HL-60 (cell line): Measurements from ENCODE around the gene TAS2R39.
"Not testable (repeated sequence)": the region's sequence is repeated elsewhere in the genome, so short reads cannot be mapped to it uniquely, and the experiment has no call there.

ENCODE experiments used
- DNase-seq, 2 experiments: peaks; one replicate each; pipeline ENCODE4 v3.0.0-alpha.2; 2010 to 2020; ENCODE audit warnings: low read depth in 1 of 2, low spot score in 1 of 2
- H3K27ac ChIP-seq: fragments of 250-450 bp; sonication (Bioruptor Pico); replicated peaks from 2 replicates; pipeline ENCODE4 v1.5.1; 2020; ENCODE audit warnings: mild to moderate bottlenecking, moderate library complexity
- H3K27me3 ChIP-seq: fragments of 250-450 bp; sonication (Bioruptor Pico); 2 replicates; pipeline ENCODE4 v1.5.1; 2021; ENCODE audit warnings: mild to moderate bottlenecking, moderate library complexity; ENCODE audit not compliant: insufficient read depth, poor library complexity, severe bottlenecking
- H3K4me3 ChIP-seq: replicated peaks from 2 replicates; pipeline ENCODE4 v1.5.1; 2011; ENCODE audit warnings: mild to moderate bottlenecking, control low read depth, low read length; ENCODE audit not compliant: insufficient read depth
- GABPA ChIP-seq: IDR thresholded peaks from 2 replicates; pipeline ENCODE4 v1.6.1; 2012; ENCODE audit warnings: low read depth
- POLR2AphosphoS5 ChIP-seq: IDR thresholded peaks from 2 replicates; pipeline ENCODE4 v1.6.1; 2012; ENCODE audit warnings: low read depth
- SPI1 ChIP-seq: IDR thresholded peaks from 2 replicates; pipeline ENCODE4 v1.6.1; 2012; ENCODE audit warnings: low read depth, mild to moderate bottlenecking, borderline replicate concordance
- TF ChIP-seq, protein P1 (sequence below): IDR thresholded peaks from one replicate; pipeline ENCODE4 v1.5.1; 2011; ENCODE audit warnings: low read length, control low read depth, inconsistent platforms; ENCODE audit not compliant: insufficient read depth
- TF ChIP-seq, protein P2 (sequence below): IDR thresholded peaks from 2 replicates; pipeline ENCODE4 v1.6.1; 2012; ENCODE audit warnings: low read depth; ENCODE audit not compliant: insufficient replicate concordance

Gene TAS2R39

DNA sequence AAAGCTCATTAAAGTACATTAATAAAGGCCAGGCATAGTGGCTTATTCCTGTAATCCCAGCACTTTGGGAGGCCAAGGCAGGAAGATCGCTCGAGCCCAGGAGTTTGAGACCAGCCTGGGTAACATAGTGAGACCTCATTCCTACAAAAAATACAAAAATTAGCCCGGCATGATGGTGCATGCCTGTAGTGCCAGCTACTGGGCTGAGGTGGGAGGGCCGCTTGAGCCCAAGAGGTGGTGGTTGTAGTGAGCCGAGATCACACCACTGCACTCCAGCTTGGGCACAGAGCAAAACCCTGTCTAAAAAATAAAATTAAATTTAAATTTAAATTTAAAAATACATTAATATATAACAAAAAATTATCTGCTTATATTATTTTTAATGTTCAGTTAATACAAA is 7.1 kb upstream of the TAS2R39 start:
- Histone ChIP-seq H3K4me3 (no peak overlapping the region), H3K27ac (no peak overlapping the region), H3K27me3 (no peaks in the 10 kb centered on the region)
- TF ChIP-seq, protein P1, sequence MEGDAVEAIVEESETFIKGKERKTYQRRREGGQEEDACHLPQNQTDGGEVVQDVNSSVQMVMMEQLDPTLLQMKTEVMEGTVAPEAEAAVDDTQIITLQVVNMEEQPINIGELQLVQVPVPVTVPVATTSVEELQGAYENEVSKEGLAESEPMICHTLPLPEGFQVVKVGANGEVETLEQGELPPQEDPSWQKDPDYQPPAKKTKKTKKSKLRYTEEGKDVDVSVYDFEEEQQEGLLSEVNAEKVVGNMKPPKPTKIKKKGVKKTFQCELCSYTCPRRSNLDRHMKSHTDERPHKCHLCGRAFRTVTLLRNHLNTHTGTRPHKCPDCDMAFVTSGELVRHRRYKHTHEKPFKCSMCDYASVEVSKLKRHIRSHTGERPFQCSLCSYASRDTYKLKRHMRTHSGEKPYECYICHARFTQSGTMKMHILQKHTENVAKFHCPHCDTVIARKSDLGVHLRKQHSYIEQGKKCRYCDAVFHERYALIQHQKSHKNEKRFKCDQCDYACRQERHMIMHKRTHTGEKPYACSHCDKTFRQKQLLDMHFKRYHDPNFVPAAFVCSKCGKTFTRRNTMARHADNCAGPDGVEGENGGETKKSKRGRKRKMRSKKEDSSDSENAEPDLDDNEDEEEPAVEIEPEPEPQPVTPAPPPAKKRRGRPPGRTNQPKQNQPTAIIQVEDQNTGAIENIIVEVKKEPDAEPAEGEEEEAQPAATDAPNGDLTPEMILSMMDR = no peak
- TF ChIP-seq SPI1 (no peak), POLR2AphosphoS5 (no peak), GABPA (no peak)
- TF ChIP-seq, protein P2, sequence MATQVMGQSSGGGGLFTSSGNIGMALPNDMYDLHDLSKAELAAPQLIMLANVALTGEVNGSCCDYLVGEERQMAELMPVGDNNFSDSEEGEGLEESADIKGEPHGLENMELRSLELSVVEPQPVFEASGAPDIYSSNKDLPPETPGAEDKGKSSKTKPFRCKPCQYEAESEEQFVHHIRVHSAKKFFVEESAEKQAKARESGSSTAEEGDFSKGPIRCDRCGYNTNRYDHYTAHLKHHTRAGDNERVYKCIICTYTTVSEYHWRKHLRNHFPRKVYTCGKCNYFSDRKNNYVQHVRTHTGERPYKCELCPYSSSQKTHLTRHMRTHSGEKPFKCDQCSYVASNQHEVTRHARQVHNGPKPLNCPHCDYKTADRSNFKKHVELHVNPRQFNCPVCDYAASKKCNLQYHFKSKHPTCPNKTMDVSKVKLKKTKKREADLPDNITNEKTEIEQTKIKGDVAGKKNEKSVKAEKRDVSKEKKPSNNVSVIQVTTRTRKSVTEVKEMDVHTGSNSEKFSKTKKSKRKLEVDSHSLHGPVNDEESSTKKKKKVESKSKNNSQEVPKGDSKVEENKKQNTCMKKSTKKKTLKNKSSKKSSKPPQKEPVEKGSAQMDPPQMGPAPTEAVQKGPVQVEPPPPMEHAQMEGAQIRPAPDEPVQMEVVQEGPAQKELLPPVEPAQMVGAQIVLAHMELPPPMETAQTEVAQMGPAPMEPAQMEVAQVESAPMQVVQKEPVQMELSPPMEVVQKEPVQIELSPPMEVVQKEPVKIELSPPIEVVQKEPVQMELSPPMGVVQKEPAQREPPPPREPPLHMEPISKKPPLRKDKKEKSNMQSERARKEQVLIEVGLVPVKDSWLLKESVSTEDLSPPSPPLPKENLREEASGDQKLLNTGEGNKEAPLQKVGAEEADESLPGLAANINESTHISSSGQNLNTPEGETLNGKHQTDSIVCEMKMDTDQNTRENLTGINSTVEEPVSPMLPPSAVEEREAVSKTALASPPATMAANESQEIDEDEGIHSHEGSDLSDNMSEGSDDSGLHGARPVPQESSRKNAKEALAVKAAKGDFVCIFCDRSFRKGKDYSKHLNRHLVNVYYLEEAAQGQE = no peak
- no peak for DNase-seq

DNA sequence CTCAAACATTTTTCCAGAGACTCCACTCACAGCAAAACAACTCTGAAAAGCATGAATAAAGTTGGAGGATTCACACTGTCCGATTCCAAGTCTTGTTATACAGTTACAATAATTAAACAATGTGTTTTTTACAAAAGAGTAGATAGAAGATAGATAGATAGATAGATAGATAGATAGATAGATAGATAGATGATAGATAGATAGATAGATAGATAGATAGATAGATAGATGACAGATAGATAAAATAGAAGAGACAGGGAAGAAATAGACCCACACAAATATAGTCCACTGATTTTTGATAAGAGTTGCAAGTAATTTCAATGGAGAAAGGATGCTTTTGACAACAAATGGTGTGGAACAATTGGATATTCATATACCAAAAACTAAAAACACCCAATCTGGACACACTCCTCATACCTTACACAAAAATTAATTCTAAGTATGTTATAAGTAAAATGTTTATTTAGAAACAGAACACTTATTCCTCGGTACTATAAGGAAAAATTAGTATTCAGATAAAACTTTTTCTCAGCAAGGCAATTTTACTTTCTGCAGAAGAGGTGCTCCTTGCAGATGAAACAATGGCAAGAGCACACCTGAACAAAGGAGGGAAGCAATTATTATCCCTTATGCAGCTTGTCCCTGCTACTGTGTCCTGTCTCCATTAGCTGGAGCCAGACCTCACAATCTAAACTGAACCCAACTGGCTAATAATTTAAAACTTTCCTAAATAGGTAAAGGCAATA is 5.7 kb upstream of the TAS2R39 start:
- no peak for DNase-seq
- H3K4me3 ChIP-seq = no peak overlapping the region
- H3K27me3 ChIP-seq = no peaks in the 10 kb centered on the region
- no peak for TF ChIP-seq SPI1
- TF ChIP-seq, protein P2 = no peak
- TF ChIP-seq, protein P1 = no peak
- TF ChIP-seq GABPA = no peak
- TF ChIP-seq POLR2AphosphoS5 = no peak
- no peak overlapping the region for H3K27ac ChIP-seq

DNA sequence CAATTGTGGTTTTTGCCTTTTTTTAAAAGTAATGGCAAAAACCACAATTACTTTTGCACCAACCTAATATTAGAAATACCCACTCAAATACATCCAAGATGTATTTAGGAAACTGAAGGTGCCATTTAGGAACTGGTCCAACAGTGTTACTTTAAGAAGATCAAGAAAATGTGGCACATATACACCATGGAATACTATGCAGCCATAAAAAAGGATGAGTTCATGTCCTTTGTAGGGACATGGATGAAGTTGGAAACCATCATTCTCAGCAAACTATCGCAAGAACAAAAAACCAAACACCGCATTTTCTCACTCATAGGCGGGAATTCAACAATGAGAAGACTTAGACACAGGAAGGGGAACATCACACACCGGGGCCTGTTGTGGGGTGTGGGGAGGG is 2.4 kb upstream of the TAS2R39 start:
- not testable (repeated sequence) for H3K4me3 ChIP-seq, H3K27me3 ChIP-seq, DNase-seq, H3K27ac ChIP-seq

DNA sequence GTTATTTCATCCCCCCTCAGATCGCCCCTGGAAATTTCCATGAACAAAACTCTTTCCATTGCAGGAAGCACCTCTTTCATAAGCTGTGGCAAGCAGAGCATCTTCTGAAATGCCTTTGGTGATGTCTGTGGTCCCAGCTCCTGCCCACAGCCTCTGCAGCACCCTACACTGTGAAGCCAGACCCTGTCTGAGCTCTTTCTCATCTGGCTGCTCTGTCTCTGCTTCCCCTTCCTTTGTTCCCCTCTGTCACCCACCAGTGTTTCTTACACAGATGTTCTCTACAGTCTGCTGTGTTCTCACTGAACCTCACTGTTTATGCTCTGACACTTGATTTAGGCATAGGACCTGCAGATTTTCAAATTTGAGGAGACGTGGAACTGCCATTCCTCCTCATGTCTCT is 1.9 kb upstream of the TAS2R39 start:
- TF ChIP-seq, protein P1 = no peak
- TF ChIP-seq, protein P2 = no peak
- TF ChIP-seq GABPA = no peak
- TF ChIP-seq POLR2AphosphoS5 = no peak
- no peak for TF ChIP-seq SPI1
- Histone ChIP-seq H3K27ac (no peak overlapping the region), H3K27me3 (no peaks in the 10 kb centered on the region), H3K4me3 (no peak overlapping the region)
- no peak for DNase-seq
